HepG2 (cell line): ENCODE measurements around the gene NAA38. TPM values are rescaled to one million over a fixed set of nuclear protein-coding genes. Genes with fewer than 3 reads are reported as not detected.
A peak's percentile ranks its signal among the peaks of the same experiment; 100 is the strongest.

ENCODE experiments used
- AGO2 ChIP-seq: fragments of 200-400 bp; formaldehyde crosslinking; optimal IDR thresholded peaks from 2 replicates; pipeline ENCODE3; 2017; ENCODE audit warnings: mild to moderate bottlenecking, low read depth, low read length, moderate library complexity
- BCL6 ChIP-seq: IDR thresholded peaks from 2 replicates; pipeline ENCODE4 v1.6.1; 2016; ENCODE audit warnings: missing genetic modification reagents, missing compliant biosample characterization
- CCAR2 ChIP-seq: fragments of 200-400 bp; formaldehyde crosslinking; optimal IDR thresholded peaks from 2 replicates; pipeline ENCODE3; 2018; ENCODE audit warnings: low read depth, mild to moderate bottlenecking, low read length, moderate library complexity
- HES4 ChIP-seq: sonication (generic); formaldehyde crosslinking; IDR thresholded peaks from 2 replicates; pipeline ENCODE4 v1.9.0; 2021; ENCODE audit warnings: mild to moderate bottlenecking, missing genetic modification reagents, borderline replicate concordance
- IKZF5 ChIP-seq: IDR thresholded peaks from 2 replicates; pipeline ENCODE4 v1.6.1; 2018; ENCODE audit warnings: missing genetic modification reagents, mild to moderate bottlenecking, missing compliant biosample characterization
- JUN ChIP-seq: sonication (generic); formaldehyde crosslinking; IDR thresholded peaks from 2 replicates; pipeline ENCODE4 v1.4.0; 2020; ENCODE audit warnings: mild to moderate bottlenecking, missing genetic modification reagents
- KAT8 ChIP-seq: IDR thresholded peaks from 2 replicates; pipeline ENCODE4 v1.6.1; 2016; ENCODE audit warnings: missing genetic modification reagents, missing compliant biosample characterization
- MTA1 ChIP-seq: sonication (generic); formaldehyde crosslinking; IDR thresholded peaks from 2 replicates; pipeline ENCODE4 v1.4.0; 2020; ENCODE audit warnings: missing genetic modification reagents, mild to moderate bottlenecking, borderline replicate concordance
- PAF1 ChIP-seq: IDR thresholded peaks from 2 replicates; pipeline ENCODE4 v1.6.1; 2016; ENCODE audit warnings: missing genetic modification reagents, missing compliant biosample characterization
- PLSCR1 ChIP-seq: sonication (generic); formaldehyde crosslinking; IDR thresholded peaks from 2 replicates; pipeline ENCODE4 v1.5.0; 2020; ENCODE audit warnings: missing genetic modification reagents, mild to moderate bottlenecking, borderline replicate concordance
- POLR2A ChIP-seq, 2 experiments: IDR thresholded peaks; 2 replicates each; pipeline ENCODE4 v1.6.1; 2011; ENCODE audit warnings: low read depth in 2 of 2, low read length in 2 of 2, mild to moderate bottlenecking in 1 of 2, moderate library complexity in 1 of 2; ENCODE audit not compliant: insufficient read depth in 1 of 2
- RFXAP ChIP-seq: sonication (generic); formaldehyde crosslinking; IDR thresholded peaks from 2 replicates; pipeline ENCODE4 v1.4.0; 2020; ENCODE audit warnings: missing genetic modification reagents, borderline replicate concordance
- SCMH1 ChIP-seq: sonication (generic); formaldehyde crosslinking; IDR thresholded peaks from 2 replicates; pipeline ENCODE4 v1.9.0; 2021; ENCODE audit warnings: missing genetic modification reagents, mild to moderate bottlenecking, borderline replicate concordance
- TBP ChIP-seq: sonication (generic); formaldehyde crosslinking; IDR thresholded peaks from 2 replicates; pipeline ENCODE4 v1.5.0; 2020; ENCODE audit warnings: missing genetic modification reagents
- ZHX2 ChIP-seq, 2 experiments: sonication (generic) in 1 of 2; formaldehyde crosslinking in 1 of 2; IDR thresholded peaks; 2 replicates each; pipeline versions ENCODE4 v1.6.1 to v1.9.0; 2014 to 2022; ENCODE audit warnings: antibody characterized with exemption in 1 of 2, borderline replicate concordance in 1 of 2, inconsistent platforms in 1 of 2, low read depth in 1 of 2, missing genetic modification reagents in 1 of 2
- ZKSCAN5 ChIP-seq: sonication (generic); formaldehyde crosslinking; IDR thresholded peaks from 2 replicates; pipeline ENCODE4 v1.5.1; 2020; ENCODE audit warnings: mild to moderate bottlenecking, missing genetic modification reagents
- ZNF709 ChIP-seq: sonication (generic); formaldehyde crosslinking; IDR thresholded peaks from 2 replicates; pipeline ENCODE4 v1.5.0; 2020; ENCODE audit warnings: mild to moderate bottlenecking, missing genetic modification reagents
- ZNF816 ChIP-seq: sonication (generic); formaldehyde crosslinking; IDR thresholded peaks from 2 replicates; pipeline ENCODE4 v1.8.0; 2022; ENCODE audit warnings: missing genetic modification reagents, mild to moderate bottlenecking, borderline replicate concordance
- ZNF83 ChIP-seq: sonication (generic); formaldehyde crosslinking; IDR thresholded peaks from 2 replicates; pipeline ENCODE4 v1.4.0; 2020; ENCODE audit warnings: missing genetic modification reagents, mild to moderate bottlenecking, borderline replicate concordance
- ZSCAN21 ChIP-seq: sonication (generic); formaldehyde crosslinking; IDR thresholded peaks from 2 replicates; pipeline ENCODE4 v1.8.0; 2022; ENCODE audit warnings: mild to moderate bottlenecking, missing genetic modification reagents, moderate library complexity, borderline replicate concordance
- polyA plus RNA-seq, 8 experiments: library from polyadenylated mRNA; depleted of rRNA in 3 of 8; stranded (reverse) in 7 of 8; unstranded in 1 of 8; fragments of >200 nt; fragmentation: Illumina TruSeq in 4 of 8; extraction: Trizol in 4 of 8; gene quantifications; 2 replicates each; pipeline versions ENCODE4 v1.2.1 to v1.2.3, GENCODE V29; 2011 to 2016; ENCODE audit warnings: low read depth in 4 of 8, missing spikeins in 1 of 8, mixed read lengths in 1 of 8; ENCODE audit not compliant: insufficient read depth in 1 of 8
- total RNA-seq, 5 experiments: library from RNA; depleted of rRNA; stranded (reverse); fragments of >200 nt; fragmentation: Illumina TruSeq; extraction: Trizol; gene quantifications; 2 replicates each; pipeline ENCODE4 v1.2.3, GENCODE V29; 2016; ENCODE audit warnings: low read depth in 1 of 5
- TF ChIP-seq, protein P1 (sequence below): sonication (generic); formaldehyde crosslinking; IDR thresholded peaks from 2 replicates; pipeline ENCODE4 v1.5.1; 2020; ENCODE audit warnings: missing genetic modification reagents, mild to moderate bottlenecking, borderline replicate concordance

The NAA38 gene
- total and polyA plus RNA-seq, 2 of the 13 experiments (the other 11 are each of a cell fraction or from before 2014, with no cell fraction given), result 46.9 to 91.6 TPM

GRCh38 chr17:7857713-7858521, 558 bp upstream of the NAA38 start, which contains the start of gene CYB5D1 (continued):
- TF ChIP-seq TBP, result 0 out of 2 replicates have a peak, but pooled peaks have one; percentile 73
- no peak for TF ChIP-seq ZSCAN21 (CRISPR knock-in tag)
- TF ChIP-seq, protein P1, sequence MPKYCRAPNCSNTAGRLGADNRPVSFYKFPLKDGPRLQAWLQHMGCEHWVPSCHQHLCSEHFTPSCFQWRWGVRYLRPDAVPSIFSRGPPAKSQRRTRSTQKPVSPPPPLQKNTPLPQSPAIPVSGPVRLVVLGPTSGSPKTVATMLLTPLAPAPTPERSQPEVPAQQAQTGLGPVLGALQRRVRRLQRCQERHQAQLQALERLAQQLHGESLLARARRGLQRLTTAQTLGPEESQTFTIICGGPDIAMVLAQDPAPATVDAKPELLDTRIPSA (CRISPR knock-in tag), result no peak
- TF ChIP-seq IKZF5 (CRISPR knock-in tag), result no peak; the same call in 1 of the 2 replicates
- peak; percentile 10; the same call in 1 of the 2 replicates for TF ChIP-seq KAT8 (CRISPR knock-in tag)
- peak; percentile 65; the same call in 1 of the 2 replicates for TF ChIP-seq HES4 (CRISPR knock-in tag)
- peak in 1 of 2 experiments; percentile 39 for TF ChIP-seq POLR2A (IDR thresholded peaks at IDR 0.05; ENCODE audit: insufficient read depth in 1 of 2, low read depth in 2 of 2, low read length in 2 of 2)
- no peak for TF ChIP-seq MTA1 (CRISPR knock-in tag)
- no peak for TF ChIP-seq JUN
- no peak for TF ChIP-seq ZNF816
- TF ChIP-seq SCMH1 (CRISPR knock-in tag), result no peak
- no peak for TF ChIP-seq PAF1 (CRISPR knock-in tag)
- TF ChIP-seq BCL6, result no peak
- no peak for TF ChIP-seq CCAR2
- peak; percentile 32; the same call in 1 of the 2 replicates for TF ChIP-seq ZNF709 (CRISPR knock-in tag)
- TF ChIP-seq ZHX2 (IDR thresholded peaks at IDR 0.05; ENCODE audit: low read depth), result no peak; the same call in 1 of the 2 replicates
- no peak for TF ChIP-seq ZHX2 (CRISPR knock-in tag; IDR thresholded peaks at IDR 0.05; ENCODE audit: borderline replicate concordance)
- TF ChIP-seq AGO2, result no peak
- no peak for TF ChIP-seq ZKSCAN5 (CRISPR knock-in tag)
- no peak for TF ChIP-seq PLSCR1 (CRISPR knock-in tag)
- TF ChIP-seq ZNF83, result no peak
- TF ChIP-seq RFXAP (CRISPR knock-in tag), result no peak
